ENCODE results near the gene SHB.

DNA sequence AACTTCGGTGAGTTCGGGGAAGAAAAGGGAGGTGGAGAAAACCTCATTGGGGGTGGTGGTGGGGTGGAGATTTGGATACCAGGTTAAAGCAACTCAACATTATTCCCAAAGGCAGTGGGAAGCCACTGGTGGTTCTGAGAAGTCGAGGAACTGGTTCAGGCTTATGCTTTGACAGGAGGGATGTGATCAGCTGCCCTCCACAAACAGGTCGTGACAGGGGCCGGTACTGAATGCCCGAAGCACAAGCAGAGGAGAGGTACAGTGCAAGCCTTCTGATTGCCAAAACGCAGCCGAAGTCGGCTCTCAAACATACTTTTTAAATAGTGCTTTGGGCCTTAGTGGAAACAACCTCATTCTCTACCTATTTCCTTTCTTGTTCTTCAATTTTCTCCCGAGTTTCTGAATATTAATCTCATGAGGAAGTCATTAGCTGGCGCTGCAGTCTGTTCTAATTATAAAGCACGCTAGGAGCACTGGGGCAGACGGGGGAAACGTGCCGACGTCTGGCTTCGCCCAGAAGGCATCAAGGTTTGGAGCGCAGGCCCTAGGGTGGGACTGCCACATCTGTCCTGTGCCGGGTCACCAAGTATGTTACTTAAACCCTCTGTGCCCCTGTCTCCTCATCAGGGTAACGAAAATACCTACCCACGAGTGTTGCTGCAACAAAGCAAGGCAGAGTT lies 27.3 kb downstream of the SHB start:
- TF ChIP-seq EP300 (IDR thresholded peaks at IDR 0.05; ENCODE audit: borderline replicate concordance in 1 of 2, low read depth in 2 of 2, low read length in 2 of 2) (no peak), CHD1 (IDR thresholded peaks at IDR 0.05; ENCODE audit: low read depth, low read length) (no peak), CBX8 (IDR thresholded peaks at IDR 0.05; ENCODE audit: borderline replicate concordance, low read depth, low read length) (no peak), POLR2AphosphoS5 (IDR thresholded peaks at IDR 0.05; ENCODE audit: low read depth, low read length) (no peak)
